SW 1271 (cell line): Measurements from ENCODE around the gene GLIS2.
A peak's percentile ranks its signal among the peaks of the same experiment; 100 is the strongest.

Experiments used
- DNase-seq, 2 experiments: peaks; one replicate each; lab custom pipeline; 2025; lab: John Stamatoyannopoulos, UW

GLIS2 gene

DNA sequence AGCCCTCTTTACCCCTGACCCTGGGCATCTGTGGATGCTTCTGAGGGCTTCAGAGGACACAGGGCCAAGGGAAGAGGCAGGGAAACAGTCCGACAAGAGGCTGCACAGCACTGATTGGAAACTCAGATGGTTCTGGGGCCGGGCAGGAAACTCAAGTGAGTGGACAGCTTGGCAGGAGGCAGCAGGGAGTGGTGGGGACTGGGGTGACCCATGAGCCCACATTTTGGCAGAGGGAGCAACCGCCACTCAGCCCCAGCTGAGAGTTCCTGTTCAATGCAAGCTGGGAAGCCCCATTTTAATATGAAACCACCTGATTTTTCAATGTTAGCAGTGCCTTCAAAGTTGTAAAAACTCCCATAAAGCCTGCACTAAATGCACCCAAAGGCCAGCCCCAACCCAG is 54.3 kb downstream of the GLIS2 start:
- DNase-seq: no peak

DNA sequence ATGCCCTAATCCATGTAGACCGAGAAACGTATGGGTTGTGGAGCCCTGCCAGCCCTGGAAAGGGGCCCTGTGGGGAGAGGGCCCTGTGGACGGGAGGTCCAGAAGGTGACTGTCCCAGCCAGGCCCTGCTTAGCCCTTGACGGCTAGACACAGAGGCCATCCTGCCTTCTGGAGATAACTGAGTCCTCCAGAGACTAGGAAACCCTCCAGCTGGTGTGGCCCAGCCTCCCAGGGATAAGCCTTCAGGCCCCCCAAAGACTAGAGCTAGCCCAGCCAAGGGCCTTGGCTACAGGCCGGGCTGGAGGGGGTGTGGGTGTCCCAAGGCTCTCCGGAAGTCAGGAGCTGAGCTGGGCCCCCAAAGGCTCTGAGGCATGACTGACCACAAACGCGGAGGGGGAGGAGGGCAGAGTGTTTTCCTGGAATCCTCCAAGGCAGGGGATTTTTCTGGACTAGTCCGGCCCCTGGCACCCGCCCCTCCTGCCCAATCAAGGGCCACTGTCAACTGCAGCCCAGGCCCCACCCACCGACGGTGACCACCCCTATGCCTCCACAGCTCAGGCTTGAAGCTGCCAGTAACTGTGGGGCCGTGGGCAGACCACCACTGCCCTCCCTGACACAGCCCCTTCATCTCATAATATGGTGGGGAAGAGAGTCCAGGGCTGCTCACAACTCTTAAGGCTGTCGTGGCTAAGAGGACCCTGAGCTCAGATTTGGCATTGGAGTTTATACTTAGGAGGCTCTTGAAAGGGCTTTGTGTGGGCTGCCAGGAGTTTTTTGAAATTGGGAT is 54.9 kb downstream of the GLIS2 start:
- DNase-seq: no peak

DNA sequence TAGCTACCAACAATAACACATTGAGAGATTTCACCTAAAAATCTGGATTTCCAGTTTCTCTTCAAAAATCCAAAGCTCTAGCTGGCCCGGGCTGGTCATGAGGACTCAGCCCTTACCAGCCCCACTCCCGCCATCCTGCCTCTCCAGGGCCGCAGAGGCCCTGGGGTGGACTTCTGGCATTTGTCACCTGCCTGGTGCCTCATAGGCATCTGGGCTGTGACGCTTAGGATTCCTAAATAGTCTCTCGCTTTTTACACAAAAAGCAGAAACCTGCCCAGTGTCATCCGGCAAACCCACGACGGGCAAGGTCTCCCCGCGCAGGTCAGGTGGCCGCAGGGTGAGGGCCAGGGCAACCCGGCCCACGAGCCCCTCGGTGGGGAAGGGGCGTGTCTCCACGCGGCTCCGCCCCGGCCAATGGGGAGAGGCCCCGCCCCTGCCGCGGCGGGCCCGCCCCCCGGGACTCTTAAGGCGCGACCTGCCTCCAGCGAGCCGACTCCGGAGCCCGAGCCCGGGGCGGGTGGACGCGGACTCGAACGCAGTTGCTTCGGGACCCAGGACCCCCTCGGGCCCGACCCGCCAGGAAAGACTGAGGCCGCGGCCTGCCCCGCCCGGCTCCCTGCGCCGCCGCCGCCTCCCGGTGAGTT is 55.6 kb downstream of the GLIS2 start, which contains the start of gene VASN:
TSS of gene VASN (plus strand) at position 492 of the 644 bp plus-strand sequence. CDS start 9,030 bp downstream, outside the sequence.
- DNase-seq: peak in 1 of 2 experiments; percentile 11

DNA sequence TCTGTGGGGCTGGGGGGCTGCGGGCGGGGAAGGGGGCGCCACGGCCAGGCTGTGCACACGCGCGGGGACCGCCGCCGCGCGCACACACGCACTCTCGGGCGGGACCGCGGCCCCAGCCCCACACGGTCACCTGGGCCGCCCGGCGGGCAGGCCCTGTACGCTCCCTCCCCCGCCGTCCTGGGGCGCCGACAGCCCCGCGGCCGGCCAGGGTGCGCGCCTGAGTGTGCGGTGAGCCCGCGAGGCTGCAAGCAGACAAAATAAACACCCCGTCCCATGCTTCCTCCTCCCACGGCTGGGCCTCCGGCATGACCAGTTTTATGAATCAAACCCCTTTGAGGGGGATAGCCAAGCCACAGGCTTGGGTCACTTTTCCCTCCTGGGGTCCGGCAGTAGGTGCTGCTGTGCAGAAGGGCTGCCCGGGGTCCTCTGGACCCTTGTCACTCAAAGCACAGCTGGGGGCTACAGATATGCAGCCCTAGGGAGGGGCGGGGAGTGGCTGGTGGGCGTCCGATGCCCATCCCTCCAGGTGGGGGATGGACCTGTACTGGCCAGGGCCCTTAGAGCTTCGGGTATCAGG is 56.2 kb downstream of the GLIS2 start:
- DNase-seq: no peak

DNA sequence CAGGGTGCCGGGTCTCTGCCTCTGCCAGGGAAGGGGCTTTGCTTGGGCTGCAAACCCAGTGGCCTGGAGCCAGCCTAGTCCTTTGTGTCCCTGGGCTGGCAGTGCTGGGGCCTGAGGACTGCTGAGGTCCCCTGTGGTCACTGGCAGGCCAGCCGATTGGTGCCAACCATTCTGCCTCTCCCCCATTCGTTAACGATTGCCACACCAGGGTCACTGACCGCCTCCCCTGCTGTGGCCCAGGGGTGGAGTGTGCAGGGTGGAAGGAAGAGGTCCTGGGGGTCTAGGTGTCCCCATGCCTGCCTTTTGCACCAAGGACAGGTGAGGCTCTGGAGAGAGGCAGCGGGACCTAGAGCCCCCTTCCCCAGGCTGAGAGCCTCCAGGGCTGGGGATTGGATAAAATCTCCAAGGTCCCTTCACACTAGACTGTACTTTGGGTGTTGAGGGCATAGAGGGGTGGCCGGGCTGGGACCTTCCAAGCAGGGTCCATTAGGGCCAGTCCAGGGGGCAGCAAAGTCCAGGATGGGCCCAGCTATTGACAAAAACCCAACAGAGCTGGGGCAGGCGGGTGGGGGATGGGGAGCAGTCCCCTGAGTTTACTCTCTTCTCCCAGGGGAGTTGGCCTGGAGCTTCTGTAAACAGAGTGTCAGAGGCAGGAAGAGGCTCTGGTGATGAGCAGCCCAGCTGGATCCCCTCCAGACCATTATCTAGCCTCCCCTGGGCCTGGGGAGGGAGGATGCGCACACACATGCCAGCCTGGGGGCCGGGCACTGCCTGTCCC is 56.9 kb downstream of the GLIS2 start:
- no peak for DNase-seq

DNA sequence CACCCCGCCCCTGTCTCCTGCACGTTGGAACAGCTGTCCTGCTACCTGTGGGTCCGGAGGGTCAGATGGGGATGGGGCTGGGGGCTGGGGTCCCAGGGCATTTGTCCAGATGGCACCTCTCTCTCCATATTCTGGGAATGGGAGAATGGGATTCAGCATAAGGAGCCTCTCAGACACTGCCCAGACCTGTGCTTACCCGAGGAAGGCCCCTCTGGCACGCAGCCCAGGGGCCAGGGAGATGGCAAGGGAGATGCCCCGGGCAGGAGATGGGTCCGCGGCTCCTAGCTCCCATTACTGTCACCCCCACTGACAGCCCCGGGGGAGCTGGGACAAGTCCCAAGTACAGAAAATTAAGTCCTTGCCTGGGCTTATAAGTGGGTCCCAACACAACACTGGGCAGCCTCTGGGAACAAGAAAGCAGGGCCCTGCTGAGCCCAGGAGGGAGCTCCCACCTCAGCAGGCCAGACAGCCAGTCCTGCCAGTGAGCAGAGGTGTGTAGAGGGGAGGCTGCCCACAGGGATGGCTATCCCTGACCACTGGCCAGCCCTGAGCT is 57.6 kb downstream of the GLIS2 start:
- no peak for DNase-seq

DNA sequence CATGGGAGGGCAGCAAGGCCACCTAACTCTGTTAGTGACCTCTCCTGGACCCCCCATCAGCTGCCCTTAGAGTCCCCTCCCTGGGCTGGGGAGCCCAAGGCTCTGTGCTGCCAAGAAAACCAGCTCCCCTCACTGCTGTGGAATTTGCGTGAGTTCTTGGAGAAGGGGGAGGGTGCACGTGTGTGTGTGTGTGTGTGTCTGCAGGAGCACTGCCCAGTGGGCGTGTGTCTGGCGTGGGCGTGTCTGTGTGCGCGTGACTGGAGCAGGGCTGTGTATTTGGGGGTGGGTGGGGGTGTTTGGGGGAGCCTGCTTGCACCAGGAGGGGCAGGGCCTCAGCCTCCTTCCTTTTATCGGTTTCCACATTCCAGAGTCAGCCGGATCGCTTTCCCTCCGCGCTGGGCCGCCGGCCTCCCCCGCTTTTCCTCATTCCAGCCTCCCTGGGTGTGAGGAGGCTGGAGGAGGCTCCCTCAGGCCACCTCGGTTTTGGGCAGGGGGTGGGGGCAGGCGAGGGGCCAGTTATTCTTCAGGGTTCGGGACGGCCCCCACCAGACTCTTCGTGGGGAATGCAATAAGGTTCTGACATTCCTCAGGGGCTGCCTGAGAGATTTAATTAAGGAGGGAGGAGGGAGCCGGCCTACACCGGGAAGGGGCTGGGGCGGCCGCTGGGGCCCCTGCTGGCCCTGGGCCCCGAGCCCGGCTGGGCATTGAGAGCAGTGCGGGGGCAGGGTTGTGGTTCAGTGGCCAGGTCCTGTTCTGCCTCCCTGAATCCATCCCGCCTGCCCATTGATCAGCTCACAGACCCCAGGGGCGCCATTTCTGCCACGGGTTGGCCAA is 58.3 kb downstream of the GLIS2 start:
- DNase-seq: no peak

DNA sequence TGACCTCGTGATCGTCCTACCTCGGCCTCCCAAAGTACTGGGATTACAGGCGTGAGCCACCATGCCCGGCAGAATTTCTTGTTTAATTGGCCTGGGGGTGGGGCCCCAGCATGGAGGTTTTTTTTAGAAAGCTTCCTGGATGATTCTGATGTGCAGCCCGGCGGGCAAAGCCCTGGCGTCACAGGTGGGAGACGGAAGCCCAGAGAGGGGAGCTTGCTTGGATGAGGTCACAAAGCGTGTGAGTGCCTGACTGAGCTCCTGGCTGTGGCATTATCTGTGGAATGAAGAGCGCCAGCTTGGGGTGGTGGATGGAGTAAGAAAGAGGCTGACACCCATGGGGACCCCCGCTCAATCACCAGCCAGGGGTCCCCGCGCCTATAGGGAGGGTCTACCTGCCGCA is 59.9 kb downstream of the GLIS2 start:
- no peak for DNase-seq

DNA sequence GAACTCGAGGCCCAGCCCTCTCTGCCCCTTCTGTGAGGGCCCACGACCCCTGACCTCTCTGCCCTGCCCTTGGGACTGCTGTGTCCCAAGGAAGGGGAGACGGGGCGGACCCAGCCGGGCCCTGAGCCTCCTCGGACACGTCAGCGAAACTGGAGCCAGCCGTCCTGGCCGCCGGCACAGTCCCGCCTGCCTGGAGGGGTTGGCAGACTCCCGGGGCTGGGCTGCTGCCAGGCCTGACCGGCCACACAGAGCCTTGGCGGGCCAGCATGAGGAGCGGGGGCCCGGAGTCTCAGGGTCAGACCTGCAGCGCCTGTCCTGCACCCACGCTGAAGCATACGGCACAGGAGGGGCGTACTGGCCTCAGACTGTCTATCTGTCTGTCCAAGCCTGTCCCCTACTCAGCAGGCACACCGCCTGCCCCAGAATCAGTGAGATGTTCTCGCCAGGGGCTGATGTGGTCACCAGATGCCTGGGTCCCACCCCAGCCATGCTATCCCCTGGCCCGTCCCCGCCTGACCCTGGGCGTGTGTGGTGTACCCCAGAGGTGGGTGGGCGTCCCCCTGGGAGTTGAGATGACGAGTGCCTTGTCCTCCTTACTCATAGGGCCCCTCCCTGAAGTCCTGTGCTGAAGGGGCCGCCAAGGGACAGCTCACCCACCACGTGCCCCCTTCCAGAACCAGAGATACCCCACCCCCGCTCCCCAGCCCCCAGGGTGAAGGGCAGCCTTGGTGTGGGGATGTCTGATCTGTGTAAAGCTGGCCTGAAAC is 60.4 kb downstream of the GLIS2 start:
- no peak for DNase-seq

DNA sequence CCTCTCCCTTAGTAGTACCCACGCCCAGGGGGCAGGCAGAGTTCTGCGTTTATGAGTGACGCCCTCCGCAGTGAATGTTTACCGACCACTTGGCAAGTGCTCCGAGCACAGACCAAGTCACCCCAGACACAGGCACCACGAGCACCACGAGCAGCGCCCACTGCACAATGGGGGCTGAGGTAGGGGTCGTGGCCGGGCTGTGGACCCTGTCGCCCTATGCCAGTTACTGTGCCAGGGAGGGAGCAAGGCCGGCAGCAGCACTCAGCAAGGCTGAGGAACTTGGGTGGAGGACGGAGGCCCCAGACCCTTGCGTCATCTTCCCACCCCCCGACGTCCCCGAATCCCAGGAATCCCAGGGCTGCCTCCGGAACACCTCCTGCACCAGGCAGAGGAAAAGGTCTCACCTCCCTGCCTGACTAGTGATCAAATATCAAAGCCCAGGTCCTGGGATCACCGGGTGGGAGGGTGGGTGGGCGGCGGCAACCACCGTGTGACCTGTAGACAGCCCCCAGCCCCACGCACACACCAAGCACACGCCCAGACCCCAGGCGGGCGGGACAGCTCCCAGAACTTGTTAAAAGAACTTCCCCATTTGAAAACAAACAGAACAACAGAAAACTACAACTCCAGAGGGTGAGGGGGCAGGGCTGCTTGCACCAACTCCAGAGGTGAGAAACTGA is 61.2 kb downstream of the GLIS2 start:
- DNase-seq: no peak

DNA sequence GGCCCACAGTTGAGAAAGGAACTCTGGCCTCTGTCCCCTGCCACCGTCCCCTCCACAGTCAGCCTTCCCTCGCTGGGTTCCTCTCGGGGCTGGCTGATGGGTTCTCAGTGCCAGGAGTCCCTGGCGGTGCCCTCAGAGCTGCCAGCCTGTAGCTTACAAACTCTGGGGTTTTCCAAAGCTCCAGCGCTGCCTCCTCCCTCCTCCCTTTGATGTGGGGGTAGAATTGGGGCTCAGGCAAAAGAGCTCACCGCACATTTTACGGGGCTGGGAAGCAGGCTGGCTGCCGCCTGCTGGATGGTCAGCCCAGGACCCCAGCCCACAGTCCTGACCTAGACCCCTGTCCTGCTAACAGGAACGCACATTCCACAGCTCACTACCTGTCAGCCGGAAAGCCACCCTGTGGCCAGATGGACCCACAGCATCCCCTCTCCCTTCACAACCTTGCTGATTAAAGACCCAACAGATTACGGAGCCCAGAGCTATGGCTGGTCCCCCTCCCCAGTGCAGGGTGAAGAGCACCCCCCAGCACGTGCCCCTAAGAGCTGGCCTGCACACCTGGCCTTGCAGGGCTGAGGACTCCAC is 61.8 kb downstream of the GLIS2 start:
- DNase-seq: no peak

DNA sequence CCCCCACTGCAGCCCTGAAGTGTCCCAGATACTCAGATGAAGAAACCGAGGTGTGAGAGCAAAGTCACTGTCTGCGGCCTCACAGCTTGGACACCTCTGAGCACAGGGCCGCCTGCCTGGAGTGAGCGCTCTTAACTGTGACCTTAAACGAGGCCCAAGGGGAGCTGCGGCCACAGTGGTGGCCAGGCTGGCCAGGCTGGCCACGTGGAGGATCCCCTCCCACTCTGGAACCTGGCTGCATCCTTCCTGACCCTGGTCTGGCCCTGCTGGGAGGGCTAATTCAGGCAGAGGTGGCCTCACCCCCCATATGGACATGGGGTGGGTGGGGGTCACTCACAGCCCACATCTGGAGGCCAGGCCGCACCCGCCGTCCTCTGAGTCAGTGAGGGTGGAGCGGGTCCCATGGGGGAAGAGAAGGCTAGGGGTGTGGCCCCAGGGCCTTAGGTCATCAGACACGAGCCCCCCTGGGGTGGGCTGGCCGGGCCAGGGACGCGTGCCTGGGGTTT is 62.3 kb downstream of the GLIS2 start:
- no peak for DNase-seq

DNA sequence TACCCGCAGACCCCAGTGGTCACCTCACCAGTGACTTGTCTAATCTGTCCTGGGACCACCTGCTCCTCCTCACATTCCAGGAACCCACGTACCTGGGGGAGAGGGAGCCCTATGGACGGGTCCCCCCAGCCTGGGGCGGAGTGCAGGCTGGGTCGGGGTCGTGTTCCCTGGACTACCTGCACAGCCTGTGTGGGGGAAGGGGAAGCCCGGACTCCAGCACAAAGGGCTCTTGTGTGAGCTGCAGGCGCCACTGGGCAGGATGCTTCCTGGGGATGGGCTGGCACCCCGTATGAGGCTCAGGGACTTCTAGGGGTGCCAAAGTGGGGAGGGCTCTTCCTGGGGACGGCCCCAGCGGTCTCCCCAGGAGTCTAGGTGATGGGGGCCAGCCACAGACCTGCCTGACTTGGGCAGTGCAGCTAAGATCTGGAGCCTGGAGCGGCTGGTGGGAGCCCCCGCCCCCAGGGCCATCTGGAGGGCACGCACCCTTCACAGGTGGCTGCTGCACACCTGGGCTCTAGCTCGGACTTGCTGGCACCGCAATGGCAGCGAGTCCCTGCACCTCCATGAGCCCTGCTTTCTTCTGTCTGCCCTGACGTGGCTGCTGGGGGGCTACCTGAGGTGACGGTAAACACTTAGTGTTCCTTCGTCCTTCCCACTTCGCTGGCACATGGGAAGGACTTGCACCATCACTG is 63.3 kb downstream of the GLIS2 start:
- DNase-seq: no peak

DNA sequence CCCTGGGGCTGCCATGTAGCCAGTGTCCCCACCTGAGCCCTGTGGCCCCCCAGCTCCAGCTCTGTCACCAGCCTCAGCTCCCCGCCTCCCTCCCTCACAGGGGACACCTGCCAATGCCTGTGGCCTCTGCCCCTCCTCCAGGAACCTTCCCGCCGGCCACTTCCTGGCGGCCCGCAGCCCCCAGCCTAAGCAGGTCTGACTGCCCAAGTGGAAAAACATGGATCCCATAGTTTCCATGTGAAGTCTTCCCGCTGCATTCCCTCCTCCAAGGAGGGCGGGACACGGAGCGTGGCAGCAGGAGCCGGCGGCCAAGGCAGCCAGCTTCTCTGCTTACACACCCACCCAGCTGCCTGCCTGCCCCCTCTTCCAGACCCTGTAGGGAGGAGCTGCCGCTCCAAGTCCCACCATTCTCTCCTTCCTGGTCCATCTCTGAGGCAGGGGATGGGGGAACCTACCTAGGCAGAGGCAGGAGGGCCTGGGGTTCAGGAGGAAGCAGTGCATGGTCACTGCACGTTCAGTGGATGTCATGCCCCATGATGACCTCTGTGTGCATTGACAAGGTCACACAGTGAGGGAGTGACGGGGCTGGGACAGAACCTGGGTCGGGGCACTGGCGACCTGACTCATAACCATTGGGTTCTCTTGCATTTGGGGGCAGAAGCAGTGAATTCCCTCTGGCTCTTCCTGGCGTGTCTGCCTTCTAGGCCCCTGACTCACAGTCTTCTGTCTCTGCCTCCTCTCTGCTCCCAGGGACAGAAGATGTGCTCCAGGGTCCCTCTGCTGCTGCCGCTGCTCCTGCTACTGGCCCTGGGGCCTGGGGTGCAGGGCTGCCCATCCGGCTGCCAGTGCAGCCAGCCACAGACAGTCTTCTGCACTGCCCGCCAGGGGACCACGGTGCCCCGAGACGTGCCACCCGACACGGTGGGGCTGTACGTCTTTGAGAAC is 64.5 kb downstream of the GLIS2 start:
- DNase-seq: no peak

DNA sequence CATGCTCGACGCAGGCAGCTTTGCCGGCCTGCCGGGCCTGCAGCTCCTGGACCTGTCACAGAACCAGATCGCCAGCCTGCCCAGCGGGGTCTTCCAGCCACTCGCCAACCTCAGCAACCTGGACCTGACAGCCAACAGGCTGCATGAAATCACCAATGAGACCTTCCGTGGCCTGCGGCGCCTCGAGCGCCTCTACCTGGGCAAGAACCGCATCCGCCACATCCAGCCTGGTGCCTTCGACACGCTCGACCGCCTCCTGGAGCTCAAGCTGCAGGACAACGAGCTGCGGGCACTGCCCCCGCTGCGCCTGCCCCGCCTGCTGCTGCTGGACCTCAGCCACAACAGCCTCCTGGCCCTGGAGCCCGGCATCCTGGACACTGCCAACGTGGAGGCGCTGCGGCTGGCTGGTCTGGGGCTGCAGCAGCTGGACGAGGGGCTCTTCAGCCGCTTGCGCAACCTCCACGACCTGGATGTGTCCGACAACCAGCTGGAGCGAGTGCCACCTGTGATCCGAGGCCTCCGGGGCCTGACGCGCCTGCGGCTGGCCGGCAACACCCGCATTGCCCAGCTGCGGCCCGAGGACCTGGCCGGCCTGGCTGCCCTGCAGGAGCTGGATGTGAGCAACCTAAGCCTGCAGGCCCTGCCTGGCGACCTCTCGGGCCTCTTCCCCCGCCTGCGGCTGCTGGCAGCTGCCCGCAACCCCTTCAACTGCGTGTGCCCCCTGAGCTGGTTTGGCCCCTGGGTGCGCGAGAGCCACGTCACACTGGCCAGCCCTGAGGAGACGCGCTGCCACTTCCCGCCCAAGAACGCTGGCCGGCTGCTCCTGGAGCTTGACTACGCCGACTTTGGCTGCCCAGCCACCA is 65.4 kb downstream of the GLIS2 start:
- DNase-seq: no peak
